Panc1 (cell line): ENCODE results near the gene CAPN2. TPM values are rescaled to one million over a fixed set of nuclear protein-coding genes. Genes with fewer than 3 reads are reported as not detected.

ENCODE experiments used
- ATAC-seq: fragments of 200-7000 bp; cut with Tn5 transposase; 2 replicates; pipeline ENCODE4 v1.9.1; 2020; ENCODE audit warnings: mild to moderate bottlenecking, moderate library complexity
- BruUV-seq: library from RNA; stranded (reverse); fragments of 400-500 nt; replicated peaks from 2 replicates; lab custom pipeline; 2021; lab: Mats Ljungman, UMichigan
- CTCF ChIA-PET: fragments of 300-600 bp; sonication (Branson Sonifier 250); formaldehyde crosslinking; loops from one replicate; lab custom pipeline; 2022; ENCODE audit warnings: antibody characterized with exemption; lab: Charles Lee
- POLR2A ChIA-PET: fragments of 300-600 bp; sonication (Branson Sonifier 250); formaldehyde crosslinking; loops from one replicate; lab custom pipeline; 2022; ENCODE audit warnings: antibody characterized with exemption; lab: Charles Lee
- DNase-seq: peaks from one replicate; pipeline ENCODE4 v3.0.0-alpha.2; 2010; ENCODE audit warnings: low read depth, low spot score
- H3K27ac ChIP-seq: 2 replicates; pipeline ENCODE4 v1.5.1; 2011; ENCODE audit warnings: mild to moderate bottlenecking, low read length, inconsistent platforms
- H3K27me3 ChIP-seq: fragments of 200-500 bp; sonication (Bioruptor generic); 2 replicates; pipeline ENCODE4 v1.6.0; 2014; ENCODE audit warnings: low read length, inconsistent platforms; ENCODE audit not compliant: control insufficient read depth, insufficient read depth
- H3K36me3 ChIP-seq: fragments of 200-500 bp; sonication (Bioruptor generic); 2 replicates; pipeline ENCODE4 v1.5.1; 2014; ENCODE audit warnings: inconsistent platforms, mild to moderate bottlenecking, low read length, moderate library complexity; ENCODE audit not compliant: control insufficient read depth, insufficient read depth
- H3K4me1 ChIP-seq: 2 replicates; pipeline ENCODE4 v1.5.1; 2011; ENCODE audit warnings: inconsistent platforms, mild to moderate bottlenecking, low read length, moderate library complexity; ENCODE audit not compliant: control insufficient read depth, insufficient read depth
- H3K4me3 ChIP-seq, 2 experiments: 2 replicates each; pipeline ENCODE4 v1.5.1; 2011 to 2012; ENCODE audit warnings: low read depth in 2 of 2, low read length in 2 of 2, mild to moderate bottlenecking in 2 of 2, inconsistent platforms in 1 of 2, moderate library complexity in 1 of 2
- H3K9me3 ChIP-seq: fragments of 200-500 bp; sonication (Bioruptor generic); 2 replicates; pipeline ENCODE4 v1.5.1; 2014; ENCODE audit warnings: low read depth, mild to moderate bottlenecking, inconsistent platforms, low read length, moderate library complexity; ENCODE audit not compliant: control insufficient read depth, insufficient read depth
- POLR2AphosphoS5 ChIP-seq: IDR thresholded peaks from 2 replicates; pipeline ENCODE4 v1.6.1; 2012; ENCODE audit warnings: mild to moderate bottlenecking, low read depth, low read length, moderate library complexity
- SIN3A ChIP-seq: IDR thresholded peaks from 2 replicates; pipeline ENCODE4 v1.6.1; 2012; ENCODE audit warnings: low read depth, mild to moderate bottlenecking, low read length, moderate library complexity, borderline replicate concordance; ENCODE audit not compliant: insufficient read depth
- TCF7L2 ChIP-seq: IDR thresholded peaks from 2 replicates; pipeline ENCODE4 v1.6.1; 2011; ENCODE audit warnings: mild to moderate bottlenecking, low read depth, low read length, inconsistent platforms
- in situ Hi-C: cut with HindIII; loops from 2 replicates; pipeline ENCODE4 v1.10.0; 2016; ENCODE audit warnings: low sequenced_read_pairs, low pct_unique_long_range_greater_than_20kb
- intact Hi-C: fragments of 100-400 bp; cut with micrococcal nuclease; formaldehyde crosslinking; loops from one replicate; pipeline ENCODE4 v1.10.0; 2022; ENCODE audit not compliant: unreplicated experiment
- total RNA-seq: library from RNA; stranded (reverse); gene quantifications from one replicate; pipeline ENCODE4 v1.2.1, GENCODE V29; 2021; ENCODE audit not compliant: unreplicated experiment
- TF ChIP-seq, protein P1 (sequence below): fragments of 450-650 bp; IDR thresholded peaks from 2 replicates; pipeline ENCODE4 v1.5.1; 2017; ENCODE audit warnings: mild to moderate bottlenecking
- TF ChIP-seq, protein P2 (sequence below), 2 experiments: IDR thresholded peaks; 2 replicates each; pipeline ENCODE4 v1.6.1; 2011 to 2012; ENCODE audit warnings: low read depth in 2 of 2, control low read depth in 1 of 2, low read length in 1 of 2, mild to moderate bottlenecking in 1 of 2, moderate library complexity in 1 of 2; ENCODE audit not compliant: insufficient read depth in 1 of 2

CAPN2 gene
- total RNA-seq, 1 experiment from 2014 or later, result 171 TPM

DNA sequence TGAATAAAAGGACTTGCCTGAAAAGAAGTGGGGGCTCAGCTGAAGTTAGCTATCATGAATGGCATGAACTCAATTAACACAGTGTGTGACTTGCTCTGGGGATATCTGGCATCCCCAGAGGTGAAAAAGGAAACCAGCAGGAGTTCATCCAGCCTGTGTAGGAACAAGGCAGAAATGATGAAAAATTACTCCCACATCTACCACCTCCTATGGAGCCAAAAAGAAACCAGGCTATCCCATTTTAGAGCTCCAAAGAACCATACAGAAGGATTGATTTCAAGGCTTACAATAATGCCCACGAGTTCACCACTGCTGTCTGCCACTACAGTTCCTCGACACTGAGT is 108.1 kb downstream of the CAPN2 start:
- no TSS peak for BruUV-seq
- DNase-seq (no peak), ATAC-seq (no peak)
- no peaks in the 10 kb centered on the region for H3K27me3 ChIP-seq
- H3K9me3 ChIP-seq, result no peaks in the 10 kb centered on the region
- ChIA-PET CTCF (no interaction called here), POLR2A (interaction anchor here (0.5 to 0.6 kb wide), 2 partner anchors 39 to 364 kb away, joined by 3 to 4 read pairs; no protein-coding TSS in a partner anchor)
- H3K4me3 ChIP-seq, result no peak overlapping the region
- TF ChIP-seq TCF7L2 (no peak), POLR2AphosphoS5 (no peak), SIN3A (no peak)
- TF ChIP-seq, protein P1, sequence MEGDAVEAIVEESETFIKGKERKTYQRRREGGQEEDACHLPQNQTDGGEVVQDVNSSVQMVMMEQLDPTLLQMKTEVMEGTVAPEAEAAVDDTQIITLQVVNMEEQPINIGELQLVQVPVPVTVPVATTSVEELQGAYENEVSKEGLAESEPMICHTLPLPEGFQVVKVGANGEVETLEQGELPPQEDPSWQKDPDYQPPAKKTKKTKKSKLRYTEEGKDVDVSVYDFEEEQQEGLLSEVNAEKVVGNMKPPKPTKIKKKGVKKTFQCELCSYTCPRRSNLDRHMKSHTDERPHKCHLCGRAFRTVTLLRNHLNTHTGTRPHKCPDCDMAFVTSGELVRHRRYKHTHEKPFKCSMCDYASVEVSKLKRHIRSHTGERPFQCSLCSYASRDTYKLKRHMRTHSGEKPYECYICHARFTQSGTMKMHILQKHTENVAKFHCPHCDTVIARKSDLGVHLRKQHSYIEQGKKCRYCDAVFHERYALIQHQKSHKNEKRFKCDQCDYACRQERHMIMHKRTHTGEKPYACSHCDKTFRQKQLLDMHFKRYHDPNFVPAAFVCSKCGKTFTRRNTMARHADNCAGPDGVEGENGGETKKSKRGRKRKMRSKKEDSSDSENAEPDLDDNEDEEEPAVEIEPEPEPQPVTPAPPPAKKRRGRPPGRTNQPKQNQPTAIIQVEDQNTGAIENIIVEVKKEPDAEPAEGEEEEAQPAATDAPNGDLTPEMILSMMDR, result no peak; the same call in 1 of the 2 replicates
- TF ChIP-seq, protein P2, sequence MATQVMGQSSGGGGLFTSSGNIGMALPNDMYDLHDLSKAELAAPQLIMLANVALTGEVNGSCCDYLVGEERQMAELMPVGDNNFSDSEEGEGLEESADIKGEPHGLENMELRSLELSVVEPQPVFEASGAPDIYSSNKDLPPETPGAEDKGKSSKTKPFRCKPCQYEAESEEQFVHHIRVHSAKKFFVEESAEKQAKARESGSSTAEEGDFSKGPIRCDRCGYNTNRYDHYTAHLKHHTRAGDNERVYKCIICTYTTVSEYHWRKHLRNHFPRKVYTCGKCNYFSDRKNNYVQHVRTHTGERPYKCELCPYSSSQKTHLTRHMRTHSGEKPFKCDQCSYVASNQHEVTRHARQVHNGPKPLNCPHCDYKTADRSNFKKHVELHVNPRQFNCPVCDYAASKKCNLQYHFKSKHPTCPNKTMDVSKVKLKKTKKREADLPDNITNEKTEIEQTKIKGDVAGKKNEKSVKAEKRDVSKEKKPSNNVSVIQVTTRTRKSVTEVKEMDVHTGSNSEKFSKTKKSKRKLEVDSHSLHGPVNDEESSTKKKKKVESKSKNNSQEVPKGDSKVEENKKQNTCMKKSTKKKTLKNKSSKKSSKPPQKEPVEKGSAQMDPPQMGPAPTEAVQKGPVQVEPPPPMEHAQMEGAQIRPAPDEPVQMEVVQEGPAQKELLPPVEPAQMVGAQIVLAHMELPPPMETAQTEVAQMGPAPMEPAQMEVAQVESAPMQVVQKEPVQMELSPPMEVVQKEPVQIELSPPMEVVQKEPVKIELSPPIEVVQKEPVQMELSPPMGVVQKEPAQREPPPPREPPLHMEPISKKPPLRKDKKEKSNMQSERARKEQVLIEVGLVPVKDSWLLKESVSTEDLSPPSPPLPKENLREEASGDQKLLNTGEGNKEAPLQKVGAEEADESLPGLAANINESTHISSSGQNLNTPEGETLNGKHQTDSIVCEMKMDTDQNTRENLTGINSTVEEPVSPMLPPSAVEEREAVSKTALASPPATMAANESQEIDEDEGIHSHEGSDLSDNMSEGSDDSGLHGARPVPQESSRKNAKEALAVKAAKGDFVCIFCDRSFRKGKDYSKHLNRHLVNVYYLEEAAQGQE (IDR thresholded peaks at IDR 0.05; ENCODE audit: insufficient read depth in 1 of 2, low read depth in 2 of 2, low read length in 1 of 2), result no peak
- in situ Hi-C loops, result no loop called here
- H3K27ac ChIP-seq, result peak overlapping the region; percentile 49; the same call in 1 of the 2 replicates
- intact Hi-C loops, result no loop called here
- H3K4me1 ChIP-seq, result peaks cover 9% of the 10 kb centered on the region
- no peaks in the 10 kb centered on the region for H3K36me3 ChIP-seq

DNA sequence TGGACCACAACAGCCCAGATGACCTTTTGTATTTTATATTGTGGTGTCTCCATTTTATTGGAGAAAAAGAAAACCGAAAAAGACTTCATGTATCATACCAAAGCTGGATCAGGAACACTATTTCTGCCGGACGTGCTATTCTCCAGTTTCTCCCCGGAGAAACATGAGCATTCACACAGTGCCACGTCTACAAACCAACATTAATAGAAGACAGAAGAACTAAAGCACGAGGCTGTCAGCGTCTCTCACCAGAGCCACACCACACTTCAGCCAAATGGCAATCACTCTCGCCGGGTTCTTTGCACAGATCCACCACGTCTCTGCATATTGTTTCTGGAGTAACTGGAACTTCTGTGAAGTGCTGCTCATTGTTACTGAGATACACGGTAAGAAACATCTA is 108.6 kb downstream of the CAPN2 start:
- in situ Hi-C loops, result no loop called here
- DNase-seq, result no peak
- BruUV-seq, result no TSS peak
- Histone ChIP-seq H3K4me1 (peaks cover 7% of the 10 kb centered on the region), H3K9me3 (no peaks in the 10 kb centered on the region), H3K4me3 (no peak overlapping the region), H3K27ac (no peak overlapping the region), H3K27me3 (no peaks in the 10 kb centered on the region), H3K36me3 (no peaks in the 10 kb centered on the region)
- no peak for ATAC-seq
- ChIA-PET POLR2A (no interaction called here), CTCF (no interaction called here)
- intact Hi-C loops, result no loop called here
- TF ChIP-seq SIN3A (no peak), POLR2AphosphoS5 (no peak), TCF7L2 (no peak)
- TF ChIP-seq, protein P1, result no peak
- TF ChIP-seq, protein P2 (IDR thresholded peaks at IDR 0.05; ENCODE audit: insufficient read depth in 1 of 2, low read depth in 2 of 2, low read length in 1 of 2), result no peak
